Measurements from ENCODE around the gene DNAJC6. TPM values are rescaled to one million over a fixed set of nuclear protein-coding genes. Genes with fewer than 3 reads are reported as not detected.

Gene DNAJC6
- total and polyA plus RNA-seq, 10 donors = 0.20 to 9.7 (median 5.7) TPM

- H3K36me3 ChIP-seq = no peaks in the 10 kb centered on the region
- no peak overlapping the region for H3K4me3 ChIP-seq
- H3K27ac ChIP-seq = no peak overlapping the region
- H3K4me1 ChIP-seq = no peaks in the 10 kb centered on the region
- no peak for TF ChIP-seq POLR2A (IDR thresholded peaks at IDR 0.05)
- H3K27me3 ChIP-seq (replicated peaks in 1 of 7) = no peaks in the 10 kb centered on the region
- H3K9me3 ChIP-seq = no peaks in the 10 kb centered on the region
- intact Hi-C loops (cut with DNase I; ENCODE audit: low total_unique reads) = no loop called here
- WGBS, 5 donors = 81 to 93% (median 88%) methylated on average over 7 of the region's 7 CpGs
- DNase-seq = no peak
These were observed 45.8 kb downstream of the DNAJC6 start for GRCh38 chr1:65355031-65355712.

DNA sequence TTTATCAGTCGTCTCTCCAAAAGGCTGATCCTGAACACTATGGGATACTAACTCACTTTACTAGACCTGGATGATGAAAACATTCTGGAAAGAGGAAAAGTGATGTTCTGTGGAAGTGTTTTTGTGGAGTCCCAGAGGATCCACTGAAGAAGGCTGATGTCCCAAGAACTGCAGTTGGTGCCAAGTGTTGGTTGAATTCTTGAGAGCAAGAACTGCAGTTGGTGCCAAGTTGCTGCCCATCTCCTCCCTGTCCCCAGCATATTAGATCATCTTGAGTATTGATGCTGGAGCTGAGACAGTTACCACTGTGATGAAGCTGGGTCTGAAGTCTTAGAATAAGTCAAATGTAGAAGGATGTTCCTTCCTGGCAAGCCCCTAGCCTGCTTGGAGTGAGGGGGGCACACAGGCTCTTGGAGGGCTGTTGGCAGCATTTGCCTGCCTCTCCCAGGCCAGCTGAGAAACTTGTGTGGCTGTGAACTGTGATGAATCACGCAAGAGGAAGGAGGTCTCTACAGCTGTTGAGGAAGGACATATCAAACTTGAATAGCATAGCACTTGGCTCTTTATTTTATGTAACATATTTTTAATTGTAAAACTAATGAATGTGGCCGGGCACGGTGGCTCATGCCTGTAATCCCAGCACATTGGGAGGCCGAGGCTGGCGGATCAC is 48.1 kb downstream of the DNAJC6 start:
- Histone ChIP-seq H3K27me3 (replicated peaks in 1 of 7) (no peaks in the 10 kb centered on the region), H3K4me1 (no peaks in the 10 kb centered on the region), H3K4me3 (no peak overlapping the region), H3K27ac (no peak overlapping the region), H3K9me3 (no peaks in the 10 kb centered on the region), H3K36me3 (no peaks in the 10 kb centered on the region)
- intact Hi-C loops (cut with DNase I; ENCODE audit: low total_unique reads) = no loop called here
- 87 to 96% (median 90%) methylated on average over 6 of the region's 6 CpGs for WGBS, 5 donors
- no peak for DNase-seq
- TF ChIP-seq, protein P1, sequence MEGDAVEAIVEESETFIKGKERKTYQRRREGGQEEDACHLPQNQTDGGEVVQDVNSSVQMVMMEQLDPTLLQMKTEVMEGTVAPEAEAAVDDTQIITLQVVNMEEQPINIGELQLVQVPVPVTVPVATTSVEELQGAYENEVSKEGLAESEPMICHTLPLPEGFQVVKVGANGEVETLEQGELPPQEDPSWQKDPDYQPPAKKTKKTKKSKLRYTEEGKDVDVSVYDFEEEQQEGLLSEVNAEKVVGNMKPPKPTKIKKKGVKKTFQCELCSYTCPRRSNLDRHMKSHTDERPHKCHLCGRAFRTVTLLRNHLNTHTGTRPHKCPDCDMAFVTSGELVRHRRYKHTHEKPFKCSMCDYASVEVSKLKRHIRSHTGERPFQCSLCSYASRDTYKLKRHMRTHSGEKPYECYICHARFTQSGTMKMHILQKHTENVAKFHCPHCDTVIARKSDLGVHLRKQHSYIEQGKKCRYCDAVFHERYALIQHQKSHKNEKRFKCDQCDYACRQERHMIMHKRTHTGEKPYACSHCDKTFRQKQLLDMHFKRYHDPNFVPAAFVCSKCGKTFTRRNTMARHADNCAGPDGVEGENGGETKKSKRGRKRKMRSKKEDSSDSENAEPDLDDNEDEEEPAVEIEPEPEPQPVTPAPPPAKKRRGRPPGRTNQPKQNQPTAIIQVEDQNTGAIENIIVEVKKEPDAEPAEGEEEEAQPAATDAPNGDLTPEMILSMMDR (IDR thresholded peaks at IDR 0.05 in 8 of 11, conservative IDR thresholded peaks at IDR 0.05 in 3 of 11) = no peak
- TF ChIP-seq POLR2AphosphoS5 (IDR thresholded peaks at IDR 0.05) (no peak), POLR2A (IDR thresholded peaks at IDR 0.05) (no peak)

GRCh38 chr1:65359888-65360287 is 50.5 kb downstream of the DNAJC6 start:
- H3K36me3 ChIP-seq = no peaks in the 10 kb centered on the region
- TF ChIP-seq, protein P1 (IDR thresholded peaks at IDR 0.05 in 8 of 11, conservative IDR thresholded peaks at IDR 0.05 in 3 of 11) = no peak
- intact Hi-C loops (cut with DNase I; ENCODE audit: low total_unique reads) = no loop called here

GRCh38 chr1:65360648-65361047 is 51.3 kb downstream of the DNAJC6 start:
- Histone ChIP-seq H3K9me3 (no peaks in the 10 kb centered on the region), H3K4me3 (no peak overlapping the region), H3K27me3 (replicated peaks in 1 of 7) (no peaks in the 10 kb centered on the region), H3K27ac (no peak overlapping the region), H3K36me3 (no peaks in the 10 kb centered on the region), H3K4me1 (no peaks in the 10 kb centered on the region)
- no peak for TF ChIP-seq POLR2AphosphoS5 (IDR thresholded peaks at IDR 0.05)
- TF ChIP-seq, protein P1 (IDR thresholded peaks at IDR 0.05 in 8 of 11, conservative IDR thresholded peaks at IDR 0.05 in 3 of 11) = no peak
- TF ChIP-seq POLR2A (IDR thresholded peaks at IDR 0.05) = no peak
- intact Hi-C loops (cut with DNase I; ENCODE audit: low total_unique reads) = no loop called here
- 84 to 89% (median 85%) methylated on average over 5 of the region's 5 CpGs for WGBS, 5 donors
- no peak for DNase-seq

More at GRCh38 chr1:65359888-65360287, 50.5 kb downstream of the DNAJC6 start:
- Histone ChIP-seq H3K4me1 (no peaks in the 10 kb centered on the region), H3K9me3 (no peaks in the 10 kb centered on the region), H3K27ac (no peak overlapping the region), H3K27me3 (replicated peaks in 1 of 7) (no peaks in the 10 kb centered on the region), H3K4me3 (no peak overlapping the region)
- 65 to 80% (median 79%) methylated on average over 3 of the region's 3 CpGs for WGBS, 5 donors
- DNase-seq = no peak

Measured in spleen (tissue), 11 donors.